IMR-90 (cell line): Measurements from ENCODE around the gene STRIP1.

Source experiments
- MAFK ChIP-seq: IDR thresholded peaks from 2 replicates; pipeline ENCODE4 v1.6.1; 2012; ENCODE audit warnings: low read depth, low read length, improper control_type of control experiment
- POLR2A ChIP-seq: IDR thresholded peaks from 2 replicates; pipeline ENCODE4 v1.6.1; 2012; ENCODE audit warnings: mild to moderate bottlenecking, low read depth, low read length
- RFX5 ChIP-seq: IDR thresholded peaks from 2 replicates; pipeline ENCODE4 v1.8.0; 2012; ENCODE audit warnings: low read depth, mild to moderate bottlenecking, low read length, moderate library complexity
- USF2 ChIP-seq: fragments of 150-350 bp; IDR thresholded peaks from 2 replicates; pipeline ENCODE4 v1.6.1; 2017; ENCODE audit warnings: mild to moderate bottlenecking, antibody characterized with exemption, low read length, low read depth

DNA sequence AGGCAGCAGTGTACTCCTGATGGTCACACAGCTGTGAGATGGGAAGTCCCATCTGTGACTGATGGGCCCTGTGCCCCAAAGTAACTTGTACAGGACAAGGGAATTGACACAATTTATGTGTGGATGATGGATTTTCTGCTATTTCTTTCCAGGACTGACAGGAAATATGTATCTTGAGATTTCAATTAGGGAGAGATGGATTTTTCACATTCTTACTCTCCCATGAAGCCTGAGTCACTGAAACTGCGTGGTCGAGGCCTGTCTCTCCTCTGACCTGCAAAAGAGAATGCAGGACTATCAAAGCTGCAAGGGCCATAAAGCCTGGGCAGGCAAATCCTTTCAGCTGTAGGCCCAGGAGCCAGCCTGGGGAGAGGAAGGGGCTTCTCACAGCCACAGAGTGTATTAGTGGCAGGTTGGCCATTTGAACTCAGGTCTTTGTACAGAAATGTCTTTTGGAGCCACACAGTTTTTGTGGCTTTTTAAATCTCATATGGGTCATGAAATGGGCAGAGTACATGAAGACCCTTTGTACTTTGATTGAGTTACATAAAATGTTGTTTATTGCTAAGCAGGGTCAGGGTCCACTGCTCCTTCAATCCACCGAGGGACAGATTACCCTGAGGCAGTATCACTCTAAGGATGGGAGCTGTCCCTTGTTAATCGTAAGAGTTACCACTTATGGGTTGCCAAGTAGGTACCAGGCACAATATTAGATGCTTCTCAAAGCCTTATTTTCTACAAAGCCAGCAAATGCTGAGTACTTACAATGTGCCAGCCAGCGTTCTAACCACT lies 21.3 kb downstream of the STRIP1 start:
- TF ChIP-seq MAFK = no peak
- TF ChIP-seq RFX5 = no peak
- no peak for TF ChIP-seq USF2
- TF ChIP-seq POLR2A = no peak
